ENCODE data around the gene TRO. TPM values are rescaled to one million over a fixed set of nuclear protein-coding genes. Genes with fewer than 3 reads are reported as not detected.

TRO gene
- total and polyA plus RNA-seq, 2 donors (not counting 1 experiment from before 2014, with no cell fraction given), result 1.5 to 1.7 TPM

DNA sequence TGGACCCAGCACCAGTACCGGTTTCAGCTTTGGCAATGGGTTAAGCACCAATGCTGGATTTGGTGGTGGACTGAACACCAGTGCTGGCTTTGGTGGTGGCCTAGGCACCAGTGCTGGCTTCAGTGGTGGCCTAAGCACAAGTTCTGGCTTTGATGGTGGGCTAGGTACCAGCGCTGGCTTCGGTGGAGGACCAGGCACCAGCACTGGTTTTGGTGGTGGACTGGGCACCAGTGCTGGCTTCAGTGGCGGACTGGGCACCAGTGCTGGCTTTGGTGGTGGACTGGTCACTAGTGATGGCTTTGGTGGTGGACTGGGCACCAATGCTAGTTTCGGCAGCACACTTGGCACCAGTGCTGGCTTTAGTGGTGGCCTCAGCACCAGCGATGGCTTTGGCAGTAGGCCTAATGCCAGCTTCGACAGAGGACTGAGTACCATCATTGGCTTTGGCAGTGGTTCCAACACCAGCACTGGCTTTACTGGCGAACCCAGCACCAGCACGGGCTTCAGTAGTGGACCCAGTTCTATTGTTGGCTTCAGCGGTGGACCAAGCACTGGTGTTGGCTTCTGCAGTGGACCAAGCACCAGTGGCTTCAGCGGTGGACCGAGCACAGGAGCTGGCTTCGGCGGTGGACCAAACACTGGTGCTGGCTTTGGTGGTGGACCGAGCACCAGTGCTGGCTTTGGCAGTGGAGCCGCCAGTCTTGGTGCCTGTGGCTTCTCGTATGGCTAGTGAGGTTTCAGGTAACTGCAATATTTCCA, 9.8 kb downstream of the TRO start:
- TF ChIP-seq, protein P1, sequence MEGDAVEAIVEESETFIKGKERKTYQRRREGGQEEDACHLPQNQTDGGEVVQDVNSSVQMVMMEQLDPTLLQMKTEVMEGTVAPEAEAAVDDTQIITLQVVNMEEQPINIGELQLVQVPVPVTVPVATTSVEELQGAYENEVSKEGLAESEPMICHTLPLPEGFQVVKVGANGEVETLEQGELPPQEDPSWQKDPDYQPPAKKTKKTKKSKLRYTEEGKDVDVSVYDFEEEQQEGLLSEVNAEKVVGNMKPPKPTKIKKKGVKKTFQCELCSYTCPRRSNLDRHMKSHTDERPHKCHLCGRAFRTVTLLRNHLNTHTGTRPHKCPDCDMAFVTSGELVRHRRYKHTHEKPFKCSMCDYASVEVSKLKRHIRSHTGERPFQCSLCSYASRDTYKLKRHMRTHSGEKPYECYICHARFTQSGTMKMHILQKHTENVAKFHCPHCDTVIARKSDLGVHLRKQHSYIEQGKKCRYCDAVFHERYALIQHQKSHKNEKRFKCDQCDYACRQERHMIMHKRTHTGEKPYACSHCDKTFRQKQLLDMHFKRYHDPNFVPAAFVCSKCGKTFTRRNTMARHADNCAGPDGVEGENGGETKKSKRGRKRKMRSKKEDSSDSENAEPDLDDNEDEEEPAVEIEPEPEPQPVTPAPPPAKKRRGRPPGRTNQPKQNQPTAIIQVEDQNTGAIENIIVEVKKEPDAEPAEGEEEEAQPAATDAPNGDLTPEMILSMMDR (IDR thresholded peaks at IDR 0.05), result no peak
- no peak for TF ChIP-seq EZH2 (IDR thresholded peaks at IDR 0.05; ENCODE audit: borderline replicate concordance, insufficient read depth, low read depth, low read length, poor library complexity, severe bottlenecking)
- no peak overlapping the region for H2AFZ ChIP-seq (ENCODE audit: insufficient read depth, low read depth, low read length, poor library complexity, severe bottlenecking)
- no peak overlapping the region for H3K4me3 ChIP-seq (ENCODE audit: control extremely low read depth in 1 of 5, extremely low read depth in 1 of 5, insufficient read depth in 1 of 5, low read depth in 2 of 5, low read length in 4 of 5)
- H3K36me3 ChIP-seq (replicated peaks in 1 of 2; ENCODE audit: control extremely low read depth in 1 of 2, control insufficient read depth in 1 of 2, extremely low read depth in 1 of 2, insufficient read depth in 2 of 2, low read length in 1 of 2), result no peaks in the 10 kb centered on the region
- ATAC-seq (ENCODE audit: low read depth) (no peak), DNase-seq (no peak)
- no peaks in the 10 kb centered on the region for H3K4me1 ChIP-seq (ENCODE audit: control insufficient read depth in 2 of 2, insufficient read depth in 2 of 2, low read length in 2 of 2)
- no peak overlapping the region for H3K4me2 ChIP-seq (replicated peaks; ENCODE audit: low read depth, low read length, poor library complexity, severe bottlenecking)
- no peaks in the 10 kb centered on the region for H3K27me3 Mint-ChIP-seq
- no peak overlapping the region for H3K9ac ChIP-seq (ENCODE audit: low read length)
- H3K27ac ChIP-seq (ENCODE audit: low read length in 2 of 2), result no peak overlapping the region
- intact Hi-C loops (cut with micrococcal nuclease), result no loop called here
- no peaks in the 10 kb centered on the region for H3K27me3 ChIP-seq (replicated peaks in 1 of 4; ENCODE audit: control extremely low read depth in 1 of 4, control insufficient read depth in 3 of 4, insufficient read depth in 4 of 4, low read length in 3 of 4)
- no peak overlapping the region for H3K27ac Mint-ChIP-seq
- ChIA-PET CTCF (no interaction called here), POLR2A (no interaction called here)
- no peaks in the 10 kb centered on the region for H4K20me1 ChIP-seq (ENCODE audit: control insufficient read depth, insufficient read depth, low read length, poor library complexity, severe bottlenecking)
- no peaks in the 10 kb centered on the region for H3K79me2 ChIP-seq (ENCODE audit: control insufficient read depth, insufficient read depth, low read length)
- H3K4me3 Mint-ChIP-seq, result no peak overlapping the region
- H3K9me3 ChIP-seq (ENCODE audit: control extremely low read depth in 1 of 3, control insufficient read depth in 2 of 3, insufficient read depth in 1 of 3, low read length in 2 of 3), result no peaks in the 10 kb centered on the region
- no peaks in the 10 kb centered on the region for H3K4me1 Mint-ChIP-seq
- 98% methylated on average over 11 of the region's 17 CpGs for WGBS (ENCODE audit: insufficient coverage)
- no peaks in the 10 kb centered on the region for H3K9me3 Mint-ChIP-seq (ENCODE audit: insufficient read depth)

DNA sequence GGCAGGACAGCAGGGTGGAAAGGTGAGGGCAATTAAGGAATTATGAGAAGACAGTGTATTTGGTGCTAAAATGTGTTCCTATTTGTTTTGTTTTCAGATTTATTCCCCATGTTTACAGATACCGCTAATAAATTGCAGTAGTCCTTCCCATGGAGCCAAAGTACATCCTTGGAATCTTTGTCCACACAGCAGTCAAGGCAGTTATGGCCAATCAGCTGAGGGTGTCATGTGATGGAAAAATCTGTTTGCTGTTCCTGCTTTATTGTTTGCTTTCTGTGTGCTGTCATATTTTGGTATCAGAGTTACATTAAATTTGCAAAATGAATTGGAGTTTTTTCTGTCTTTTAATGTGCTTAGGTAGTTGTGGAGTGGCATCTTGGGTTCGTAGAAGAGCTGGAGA, 10.5 kb downstream of the TRO start:
- Histone ChIP-seq H3K4me3 (ENCODE audit: control extremely low read depth in 1 of 5, extremely low read depth in 1 of 5, insufficient read depth in 1 of 5, low read depth in 2 of 5, low read length in 4 of 5) (no peak overlapping the region), H3K4me2 (replicated peaks; ENCODE audit: low read depth, low read length, poor library complexity, severe bottlenecking) (no peak overlapping the region), H2AFZ (ENCODE audit: insufficient read depth, low read depth, low read length, poor library complexity, severe bottlenecking) (no peak overlapping the region), H3K27me3 (replicated peaks in 1 of 4; ENCODE audit: control extremely low read depth in 1 of 4, control insufficient read depth in 3 of 4, insufficient read depth in 4 of 4, low read length in 3 of 4) (no peaks in the 10 kb centered on the region), H3K36me3 (replicated peaks in 1 of 2; ENCODE audit: control extremely low read depth in 1 of 2, control insufficient read depth in 1 of 2, extremely low read depth in 1 of 2, insufficient read depth in 2 of 2, low read length in 1 of 2) (no peaks in the 10 kb centered on the region), H3K9ac (ENCODE audit: low read length) (no peak overlapping the region), H3K9me3 (ENCODE audit: control extremely low read depth in 1 of 3, control insufficient read depth in 2 of 3, insufficient read depth in 1 of 3, low read length in 2 of 3) (no peaks in the 10 kb centered on the region), H3K79me2 (ENCODE audit: control insufficient read depth, insufficient read depth, low read length) (no peaks in the 10 kb centered on the region), H3K27ac (ENCODE audit: low read length in 2 of 2) (no peak overlapping the region), H3K4me1 (ENCODE audit: control insufficient read depth in 2 of 2, insufficient read depth in 2 of 2, low read length in 2 of 2) (no peaks in the 10 kb centered on the region), H4K20me1 (ENCODE audit: control insufficient read depth, insufficient read depth, low read length, poor library complexity, severe bottlenecking) (no peaks in the 10 kb centered on the region)
- ChIA-PET POLR2A (no interaction called here), CTCF (no interaction called here)
- H3K9me3 Mint-ChIP-seq (ENCODE audit: insufficient read depth), result no peaks in the 10 kb centered on the region
- intact Hi-C loops (cut with micrococcal nuclease), result no loop called here
- no peak overlapping the region for H3K27ac Mint-ChIP-seq
- ATAC-seq (ENCODE audit: low read depth), result no peak
- no peak for DNase-seq
- TF ChIP-seq, protein P1 (IDR thresholded peaks at IDR 0.05), result no peak
- no peak for TF ChIP-seq EZH2 (IDR thresholded peaks at IDR 0.05; ENCODE audit: borderline replicate concordance, insufficient read depth, low read depth, low read length, poor library complexity, severe bottlenecking)
- H3K4me3 Mint-ChIP-seq, result no peak overlapping the region
- no peaks in the 10 kb centered on the region for H3K27me3 Mint-ChIP-seq
- H3K4me1 Mint-ChIP-seq, result no peaks in the 10 kb centered on the region
- 75% methylated on average over 1 of the region's 2 CpGs for WGBS (ENCODE audit: insufficient coverage)

All from B cell (primary cell).